ENCODE results near the gene TSEN34.
"Not testable (repeated sequence)": the region's sequence is repeated elsewhere in the genome, so short reads cannot be mapped to it uniquely, and the experiment has no call there.

The TSEN34 gene

DNA sequence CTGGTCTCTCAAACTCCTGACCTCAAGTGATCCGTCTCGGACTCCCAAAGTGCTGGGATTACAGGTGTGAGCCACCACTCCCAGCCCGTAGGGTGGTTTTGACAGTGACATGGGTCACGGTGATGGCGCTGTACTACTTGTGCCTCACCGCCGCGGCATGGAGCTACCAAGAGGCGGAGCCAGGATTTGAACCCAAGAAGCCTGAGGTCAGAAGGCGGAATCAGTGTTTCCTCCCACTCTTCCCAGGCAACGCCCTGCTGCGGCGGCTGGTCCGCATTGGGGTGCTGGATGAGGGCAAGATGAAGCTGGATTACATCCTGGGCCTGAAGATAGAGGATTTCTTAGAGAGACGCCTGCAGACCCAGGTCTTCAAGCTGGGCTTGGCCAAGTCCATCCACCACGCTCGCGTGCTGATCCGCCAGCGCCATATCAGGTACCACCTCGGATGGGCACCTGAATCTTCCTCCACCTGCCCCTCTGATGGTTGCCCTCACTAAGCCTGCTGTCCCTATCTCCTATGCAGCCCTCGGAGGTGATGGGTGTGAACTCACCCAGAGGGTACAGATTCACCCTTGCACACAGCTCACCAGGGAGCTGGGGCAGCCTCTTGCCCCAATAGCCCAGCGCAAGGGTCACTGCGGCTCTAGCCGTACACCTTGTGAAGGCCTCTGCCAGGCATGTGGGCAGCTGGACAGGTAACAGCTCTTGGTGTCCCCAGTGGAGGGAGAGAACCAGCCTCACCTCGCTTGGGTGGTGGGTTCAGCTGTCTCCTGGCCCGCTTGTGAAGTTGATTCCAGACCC is 15.1 kb downstream of the TSEN34 start:
- Histone ChIP-seq H3K4me3 (ENCODE audit: low read depth in 1 of 2, low read length in 2 of 2) (no peak overlapping the region), H3K27me3 (ENCODE audit: insufficient read depth, low read length, poor library complexity) (no peaks in the 10 kb centered on the region), H3K4me2 (ENCODE audit: insufficient read depth, low read length) (peak overlapping the region; percentile 31; the same call in 1 of the 2 replicates), H3K27ac (ENCODE audit: low read length) (no peak overlapping the region), H3K9me3 (ENCODE audit: insufficient read depth, low read length, severe bottlenecking) (no peaks in the 10 kb centered on the region), H3K4me1 (ENCODE audit: insufficient read depth, low read length) (peaks cover 52% of the 10 kb centered on the region), H2AFZ (ENCODE audit: low read depth, low read length) (no peak overlapping the region), H3K79me2 (ENCODE audit: insufficient read depth, low read length) (peaks cover 81% of the 10 kb centered on the region), H3K36me3 (ENCODE audit: insufficient read depth, low read length) (peaks cover 95% of the 10 kb centered on the region), H3K9ac (ENCODE audit: low read depth, low read length) (no peak overlapping the region), H4K20me1 (ENCODE audit: insufficient read depth, low read length) (peaks cover 98% of the 10 kb centered on the region)
- no peak for DNase-seq
- no peak for ATAC-seq (ENCODE audit: insufficient read depth, low read depth)
- TF ChIP-seq, protein P1, sequence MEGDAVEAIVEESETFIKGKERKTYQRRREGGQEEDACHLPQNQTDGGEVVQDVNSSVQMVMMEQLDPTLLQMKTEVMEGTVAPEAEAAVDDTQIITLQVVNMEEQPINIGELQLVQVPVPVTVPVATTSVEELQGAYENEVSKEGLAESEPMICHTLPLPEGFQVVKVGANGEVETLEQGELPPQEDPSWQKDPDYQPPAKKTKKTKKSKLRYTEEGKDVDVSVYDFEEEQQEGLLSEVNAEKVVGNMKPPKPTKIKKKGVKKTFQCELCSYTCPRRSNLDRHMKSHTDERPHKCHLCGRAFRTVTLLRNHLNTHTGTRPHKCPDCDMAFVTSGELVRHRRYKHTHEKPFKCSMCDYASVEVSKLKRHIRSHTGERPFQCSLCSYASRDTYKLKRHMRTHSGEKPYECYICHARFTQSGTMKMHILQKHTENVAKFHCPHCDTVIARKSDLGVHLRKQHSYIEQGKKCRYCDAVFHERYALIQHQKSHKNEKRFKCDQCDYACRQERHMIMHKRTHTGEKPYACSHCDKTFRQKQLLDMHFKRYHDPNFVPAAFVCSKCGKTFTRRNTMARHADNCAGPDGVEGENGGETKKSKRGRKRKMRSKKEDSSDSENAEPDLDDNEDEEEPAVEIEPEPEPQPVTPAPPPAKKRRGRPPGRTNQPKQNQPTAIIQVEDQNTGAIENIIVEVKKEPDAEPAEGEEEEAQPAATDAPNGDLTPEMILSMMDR (IDR thresholded peaks at IDR 0.05; ENCODE audit: borderline replicate concordance, extremely low read depth, low read length, poor library complexity, severe bottlenecking), result no peak
- TF ChIP-seq EZH2 (IDR thresholded peaks at IDR 0.05; ENCODE audit: borderline replicate concordance, low read depth, low read length, severe bottlenecking), result no peak

DNA sequence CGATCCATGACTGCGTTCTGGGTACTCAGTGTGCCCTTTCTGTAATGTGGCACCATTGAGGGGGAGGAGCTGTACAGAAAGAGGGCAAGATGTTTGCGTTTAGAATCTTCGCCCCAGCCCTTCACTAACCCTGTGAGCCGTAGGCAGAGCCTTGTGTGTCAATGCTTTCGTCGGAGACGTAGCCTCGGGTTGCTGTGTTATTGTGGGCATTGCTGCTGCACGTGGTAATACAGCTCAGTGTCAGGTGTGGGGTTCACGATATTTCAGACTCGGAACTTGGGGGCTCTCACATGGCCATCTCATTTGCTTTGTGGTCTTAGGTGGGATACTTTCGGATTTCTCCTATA is 15.7 kb downstream of the TSEN34 start:
- H2AFZ ChIP-seq (ENCODE audit: low read depth, low read length), result no peak overlapping the region
- H3K4me3 ChIP-seq (ENCODE audit: low read depth in 1 of 2, low read length in 2 of 2), result no peak overlapping the region
- DNase-seq (no peak), ATAC-seq (ENCODE audit: insufficient read depth, low read depth) (no peak)
- peaks cover 94% of the 10 kb centered on the region for H4K20me1 ChIP-seq (ENCODE audit: insufficient read depth, low read length)
- no peaks in the 10 kb centered on the region for H3K9me3 ChIP-seq (ENCODE audit: insufficient read depth, low read length, severe bottlenecking)
- H3K36me3 ChIP-seq (ENCODE audit: insufficient read depth, low read length), result peaks cover 90% of the 10 kb centered on the region
- no peak overlapping the region for H3K9ac ChIP-seq (ENCODE audit: low read depth, low read length)
- no peak for TF ChIP-seq EZH2 (IDR thresholded peaks at IDR 0.05; ENCODE audit: borderline replicate concordance, low read depth, low read length, severe bottlenecking)
- TF ChIP-seq, protein P1 (IDR thresholded peaks at IDR 0.05; ENCODE audit: borderline replicate concordance, extremely low read depth, low read length, poor library complexity, severe bottlenecking), result no peak
- H3K4me1 ChIP-seq (ENCODE audit: insufficient read depth, low read length), result peaks cover 47% of the 10 kb centered on the region
- no peak overlapping the region for H3K27ac ChIP-seq (ENCODE audit: low read length)
- peak overlapping the region; percentile 31; the same call in 1 of the 2 replicates for H3K4me2 ChIP-seq (ENCODE audit: insufficient read depth, low read length)
- no peaks in the 10 kb centered on the region for H3K27me3 ChIP-seq (ENCODE audit: insufficient read depth, low read length, poor library complexity)
- H3K79me2 ChIP-seq (ENCODE audit: insufficient read depth, low read length), result peaks cover 75% of the 10 kb centered on the region

DNA sequence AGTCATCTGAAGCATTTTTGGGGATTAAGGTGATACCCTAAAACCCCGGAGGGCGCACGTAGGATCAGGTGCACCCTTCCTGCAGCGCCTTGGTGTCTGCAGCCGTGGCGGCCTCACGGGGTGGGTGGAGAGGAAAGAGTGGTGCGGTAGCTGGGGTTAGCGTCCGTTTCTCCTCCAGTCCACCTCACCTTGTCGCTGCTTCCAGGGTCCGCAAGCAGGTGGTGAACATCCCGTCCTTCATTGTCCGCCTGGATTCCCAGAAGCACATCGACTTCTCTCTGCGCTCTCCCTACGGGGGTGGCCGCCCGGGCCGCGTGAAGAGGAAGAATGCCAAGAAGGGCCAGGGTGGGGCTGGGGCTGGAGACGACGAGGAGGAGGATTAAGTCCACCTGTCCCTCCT is 16.1 kb downstream of the TSEN34 start:
- H3K4me1 ChIP-seq (ENCODE audit: insufficient read depth, low read length), result peaks cover 43% of the 10 kb centered on the region
- peaks cover 90% of the 10 kb centered on the region for H4K20me1 ChIP-seq (ENCODE audit: insufficient read depth, low read length)
- not testable (repeated sequence) for ATAC-seq (ENCODE audit: insufficient read depth, low read depth); H3K4me2 ChIP-seq (ENCODE audit: insufficient read depth, low read length); H2AFZ ChIP-seq (ENCODE audit: low read depth, low read length); H3K27ac ChIP-seq (ENCODE audit: low read length); H3K4me3 ChIP-seq (ENCODE audit: low read depth in 1 of 2, low read length in 2 of 2); DNase-seq; H3K27me3 ChIP-seq (ENCODE audit: insufficient read depth, low read length, poor library complexity); H3K9ac ChIP-seq (ENCODE audit: low read depth, low read length); H3K9me3 ChIP-seq (ENCODE audit: insufficient read depth, low read length, severe bottlenecking)
- H3K79me2 ChIP-seq (ENCODE audit: insufficient read depth, low read length), result peaks cover 71% of the 10 kb centered on the region
- peaks cover 86% of the 10 kb centered on the region for H3K36me3 ChIP-seq (ENCODE audit: insufficient read depth, low read length)

DNA sequence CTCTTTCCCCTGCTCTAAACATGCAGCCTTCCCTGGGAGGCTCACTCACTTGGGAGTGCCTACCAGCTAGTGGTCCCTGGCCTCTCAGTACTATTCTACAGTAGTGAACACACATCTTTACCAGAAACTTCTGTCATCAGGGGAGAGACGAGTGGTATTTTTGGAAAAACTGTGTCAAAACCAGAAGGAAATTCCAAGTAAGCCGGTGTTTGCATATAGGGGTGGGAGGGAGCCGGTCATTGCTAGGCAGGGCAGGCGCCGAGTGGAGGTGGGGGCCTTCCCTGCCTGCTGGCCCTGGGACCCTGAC is 16.5 kb downstream of the TSEN34 start:
- no peak for DNase-seq
- Histone ChIP-seq H3K4me2 (ENCODE audit: insufficient read depth, low read length) (no peak overlapping the region), H2AFZ (ENCODE audit: low read depth, low read length) (no peak overlapping the region), H4K20me1 (ENCODE audit: insufficient read depth, low read length) (peaks cover 88% of the 10 kb centered on the region), H3K9ac (ENCODE audit: low read depth, low read length) (no peak overlapping the region), H3K79me2 (ENCODE audit: insufficient read depth, low read length) (peaks cover 67% of the 10 kb centered on the region), H3K27ac (ENCODE audit: low read length) (no peak overlapping the region), H3K4me3 (ENCODE audit: low read depth in 1 of 2, low read length in 2 of 2) (no peak overlapping the region), H3K9me3 (ENCODE audit: insufficient read depth, low read length, severe bottlenecking) (no peaks in the 10 kb centered on the region), H3K27me3 (ENCODE audit: insufficient read depth, low read length, poor library complexity) (no peaks in the 10 kb centered on the region), H3K4me1 (ENCODE audit: insufficient read depth, low read length) (peaks cover 39% of the 10 kb centered on the region), H3K36me3 (ENCODE audit: insufficient read depth, low read length) (peaks cover 82% of the 10 kb centered on the region)
- no peak for ATAC-seq (ENCODE audit: insufficient read depth, low read depth)
- TF ChIP-seq, protein P1 (IDR thresholded peaks at IDR 0.05; ENCODE audit: borderline replicate concordance, extremely low read depth, low read length, poor library complexity, severe bottlenecking), result no peak
- TF ChIP-seq EZH2 (IDR thresholded peaks at IDR 0.05; ENCODE audit: borderline replicate concordance, low read depth, low read length, severe bottlenecking), result no peak

Measured in DND-41 (cell line).